Neuronal stem cell (in vitro differentiated cells): ENCODE results near the gene MAPK11.

Experiments used
- DNase-seq: peaks from one replicate; pipeline ENCODE4 v3.0.0-alpha.2; 2013; ENCODE audit warnings: low spot score
- H2AFZ ChIP-seq: one replicate; pipeline ENCODE4 v1.6.1; 2013; ENCODE audit warnings: mild to moderate bottlenecking, low read length, inconsistent platforms
- H2AK5ac ChIP-seq: 2 replicates; pipeline ENCODE4 v1.6.1; 2013; ENCODE audit warnings: low read depth, mild to moderate bottlenecking, inconsistent platforms, low read length, moderate library complexity, mixed read lengths
- H2BK120ac ChIP-seq: 2 replicates; pipeline ENCODE4 v1.6.1; 2013; ENCODE audit warnings: low read depth, mild to moderate bottlenecking, inconsistent platforms, low read length, moderate library complexity, mixed read lengths
- H2BK12ac ChIP-seq: one replicate; pipeline ENCODE4 v1.6.1; 2013; ENCODE audit warnings: low read length, inconsistent platforms
- H2BK15ac ChIP-seq: 2 replicates; pipeline ENCODE4 v1.6.1; 2013; ENCODE audit warnings: mild to moderate bottlenecking, low read length, inconsistent platforms, mixed read lengths
- H2BK5ac ChIP-seq: one replicate; pipeline ENCODE4 v1.6.1; 2013; ENCODE audit warnings: inconsistent platforms, mild to moderate bottlenecking, low read length, moderate library complexity
- H3K14ac ChIP-seq: one replicate; pipeline ENCODE4 v1.6.1; 2013; ENCODE audit warnings: low read length, inconsistent platforms
- H3K18ac ChIP-seq: 2 replicates; pipeline ENCODE4 v1.6.1; 2013; ENCODE audit warnings: low read length, inconsistent platforms
- H3K23ac ChIP-seq: 2 replicates; pipeline ENCODE4 v1.6.1; 2013; ENCODE audit warnings: low read depth, mild to moderate bottlenecking, mixed read lengths, low read length, inconsistent platforms; ENCODE audit not compliant: poor library complexity
- H3K27ac ChIP-seq: replicated peaks from 3 replicates; pipeline ENCODE4 v1.5.1; 2013; ENCODE audit warnings: low read length, inconsistent platforms
- H3K27me3 ChIP-seq, 3 experiments: 2 replicates each; pipeline ENCODE4 v1.6.1; 2013; ENCODE audit warnings: low read length in 3 of 3, mild to moderate bottlenecking in 2 of 3, inconsistent platforms in 1 of 3, low read depth in 1 of 3, mixed read lengths in 1 of 3, moderate library complexity in 1 of 3; ENCODE audit not compliant: control insufficient read depth in 3 of 3, insufficient read depth in 3 of 3
- H3K36me3 ChIP-seq, 2 donors: replicated peaks in 1 of 2; 2 replicates each; pipeline ENCODE4 v1.6.1; 2013; ENCODE audit warnings: low read length in 2 of 2; ENCODE audit not compliant: control insufficient read depth in 2 of 2, insufficient read depth in 2 of 2
- H3K4ac ChIP-seq: 2 replicates; pipeline ENCODE4 v1.6.1; 2013; ENCODE audit warnings: inconsistent platforms, mild to moderate bottlenecking, low read length, moderate library complexity
- H3K4me1 ChIP-seq, 2 donors: 1 replicate in 1 of 2; 2 replicates in 1 of 2; pipeline ENCODE4 v1.6.1; 2013; ENCODE audit warnings: low read length in 2 of 2, low read depth in 1 of 2; ENCODE audit not compliant: control insufficient read depth in 2 of 2, insufficient read depth in 1 of 2
- H3K4me2 ChIP-seq: one replicate; pipeline ENCODE4 v1.6.1; 2013; ENCODE audit warnings: mild to moderate bottlenecking, low read length, inconsistent platforms; ENCODE audit not compliant: insufficient read depth, poor library complexity, severe bottlenecking
- H3K4me3 ChIP-seq, 2 donors: 2 replicates each; pipeline ENCODE4 v1.5.1; 2013; ENCODE audit warnings: low read length in 2 of 2, mild to moderate bottlenecking in 2 of 2, inconsistent platforms in 1 of 2, moderate library complexity in 1 of 2
- H3K79me1 ChIP-seq: one replicate; pipeline ENCODE4 v1.6.1; 2013; ENCODE audit warnings: low read depth, mild to moderate bottlenecking, inconsistent platforms, low read length, moderate library complexity
- H3K9ac ChIP-seq: one replicate; pipeline ENCODE4 v1.6.1; 2013; ENCODE audit warnings: mild to moderate bottlenecking, low read depth, low read length, inconsistent platforms; ENCODE audit not compliant: poor library complexity
- H3K9me3 ChIP-seq, 2 donors: replicated peaks in 1 of 2; 2 replicates each; pipeline versions ENCODE3 to v1.6.1; 2013; ENCODE audit warnings: low read length in 2 of 2, mild to moderate bottlenecking in 2 of 2, inconsistent platforms in 1 of 2, low read depth in 1 of 2, mixed read lengths in 1 of 2, moderate library complexity in 1 of 2; ENCODE audit not compliant: control insufficient read depth in 2 of 2, insufficient read depth in 1 of 2
- H4K8ac ChIP-seq: one replicate; pipeline ENCODE4 v1.6.1; 2013; ENCODE audit warnings: low read depth, mild to moderate bottlenecking, inconsistent platforms, low read length, moderate library complexity
- H4K91ac ChIP-seq: one replicate; pipeline ENCODE4 v1.6.1; 2013; ENCODE audit warnings: low read length, low read depth, mild to moderate bottlenecking, inconsistent platforms; ENCODE audit not compliant: poor library complexity
- WGBS, 2 donors: extraction: QIAGEN DNeasy Blood & Tissue Kit; methylation state at CpG; one replicate each; pipeline ENCODE4 v1.1.7; 2013; ENCODE audit warnings: missing lambda C conversion rate in 2 of 2, mixed read lengths in 1 of 2; ENCODE audit not compliant: insufficient read length in 2 of 2, insufficient replicate concordance in 1 of 2; ENCODE audit errors: extremely low coverage in 2 of 2; 5-methylcytosine and 5-hydroxymethylcytosine counted together

The MAPK11 gene

DNA sequence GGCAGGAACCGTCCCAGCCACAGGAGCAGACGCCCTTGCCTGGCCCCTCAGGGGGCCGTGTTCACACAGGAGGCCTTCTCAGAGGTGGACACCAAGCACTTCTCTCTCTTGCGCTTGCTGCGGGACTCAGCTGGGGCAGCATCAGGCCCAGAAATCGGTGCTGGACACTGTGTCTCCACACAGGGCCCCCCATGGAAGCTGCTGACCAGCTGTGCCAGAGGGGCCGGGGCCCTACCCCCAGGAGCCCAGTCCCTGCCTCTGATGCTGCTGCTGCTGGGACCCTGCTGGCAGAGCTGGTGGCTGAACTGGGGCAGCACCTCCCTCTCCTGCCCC, 33.3 kb upstream of the MAPK11 start:
- WGBS, 2 donors = no CpG with 5 or more reads among the region's 7 CpGs
- Histone ChIP-seq H4K91ac (no peak overlapping the region), H2AK5ac (peak overlapping the region; percentile 96), H3K36me3 (peaks cover 2 to 55% of the 10 kb centered on the region in 2 donors), H2BK5ac (no peak overlapping the region), H3K18ac (peak overlapping the region; percentile 60), H2BK15ac (no peak overlapping the region), H3K4me3 (no peak overlapping the region), H3K79me1 (peaks cover 61% of the 10 kb centered on the region), H3K14ac (no peak overlapping the region), H3K23ac (peak overlapping the region; percentile 68), H3K4ac (no peak overlapping the region), H2BK120ac (no peak overlapping the region), H2AFZ (no peak overlapping the region), H3K4me1 (peaks cover 31 to 37% of the 10 kb centered on the region in 2 donors), H3K9ac (peak overlapping the region; percentile 50), H3K9me3 (no peaks in the 10 kb centered on the region), H3K27ac (no peak overlapping the region), H4K8ac (no peak overlapping the region), H2BK12ac (no peak overlapping the region), H3K27me3 (peaks cover 0 to 6% (median 0%) of the 10 kb centered on the region in 3 experiments), H3K4me2 (no peak overlapping the region)
- no peak for DNase-seq

DNA sequence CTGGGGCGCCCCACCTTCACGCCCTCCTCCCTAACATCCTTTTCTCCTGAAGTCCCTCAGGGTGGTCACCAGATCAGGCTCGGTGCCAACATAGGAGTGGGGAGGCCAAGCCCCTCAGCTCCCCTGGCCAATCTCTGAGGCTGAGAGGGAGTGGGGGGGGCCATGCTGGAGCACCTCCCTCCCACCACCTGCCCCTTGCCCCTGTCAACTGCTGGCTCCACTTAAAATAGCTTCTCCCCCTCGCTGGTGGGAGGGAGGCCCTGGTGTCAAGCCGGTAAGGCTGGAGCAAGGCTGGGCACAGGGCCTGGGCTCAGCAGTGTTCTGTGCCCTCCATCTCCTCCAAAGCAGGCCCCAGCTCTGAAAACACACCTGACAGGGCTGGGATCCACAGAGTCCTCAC, 32.4 kb upstream of the MAPK11 start:
- Histone ChIP-seq H3K4ac (no peak overlapping the region), H3K4me3 (no peak overlapping the region)

DNA sequence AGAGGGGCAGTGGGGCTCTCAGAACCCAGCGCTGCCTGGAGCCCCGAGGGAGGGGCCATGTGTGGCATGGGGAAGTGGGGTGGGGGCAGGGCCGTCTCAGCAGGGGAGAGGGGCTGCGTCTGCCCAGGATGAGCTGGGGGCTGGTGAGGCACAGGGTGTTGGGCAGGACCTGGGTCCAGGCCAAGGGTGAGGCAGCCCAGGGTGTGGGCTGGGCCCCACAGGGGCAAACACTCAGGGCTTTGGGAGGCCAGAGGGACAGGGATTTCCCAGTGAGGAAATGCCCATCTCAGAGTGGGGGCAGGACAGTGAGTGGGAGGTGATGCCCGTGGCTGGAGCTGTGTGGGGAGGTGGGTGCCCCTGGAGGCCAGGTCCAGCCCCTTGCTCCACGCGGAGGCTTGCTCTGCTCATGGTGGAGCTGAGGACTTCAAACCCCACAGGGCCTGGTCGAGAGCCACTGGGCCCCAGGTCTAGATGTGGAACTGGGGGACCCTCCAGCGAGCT, 31.9 kb upstream of the MAPK11 start:
- H2BK5ac ChIP-seq = no peak overlapping the region
- H3K18ac ChIP-seq = no peak overlapping the region
- H3K14ac ChIP-seq = peak overlapping the region; percentile 9
- no peak overlapping the region for H2BK15ac ChIP-seq
- H2AK5ac ChIP-seq = peak overlapping the region; percentile 32
- H4K8ac ChIP-seq = no peak overlapping the region
- no peak overlapping the region for H3K9ac ChIP-seq
- no peaks in the 10 kb centered on the region for H3K9me3 ChIP-seq
- no peak for DNase-seq
- no peak overlapping the region for H3K4me2 ChIP-seq
- H3K4ac ChIP-seq = no peak overlapping the region
- H2BK12ac ChIP-seq = no peak overlapping the region
- peak overlapping the region; percentile 55 for H3K23ac ChIP-seq
- H4K91ac ChIP-seq = no peak overlapping the region
- no peak overlapping the region for H2AFZ ChIP-seq
- peaks cover 60% of the 10 kb centered on the region for H3K79me1 ChIP-seq
- H2BK120ac ChIP-seq = peak overlapping the region; percentile 91
- H3K4me3 ChIP-seq = peak overlapping the region in 1 of 2 donors; percentile 56
- no peak overlapping the region for H3K27ac ChIP-seq
- WGBS, 2 donors = no CpG with 5 or more reads among the region's 9 CpGs
- peaks cover 24 to 30% of the 10 kb centered on the region in 2 donors for H3K4me1 ChIP-seq
- peaks cover 2 to 62% of the 10 kb centered on the region in 2 donors for H3K36me3 ChIP-seq
- peaks cover 0 to 6% (median 0%) of the 10 kb centered on the region in 3 experiments for H3K27me3 ChIP-seq

More for the DNA sequence above, 32.4 kb upstream of the MAPK11 start:
- WGBS, 2 donors = no CpG with 5 or more reads among the region's 5 CpGs
- H2AFZ ChIP-seq = no peak overlapping the region
- peak overlapping the region; percentile 38 for H3K14ac ChIP-seq
- H3K27ac ChIP-seq = no peak overlapping the region
- H2BK5ac ChIP-seq = no peak overlapping the region
- H2BK120ac ChIP-seq = no peak overlapping the region
- no peak overlapping the region for H3K4me2 ChIP-seq
- no peak overlapping the region for H4K8ac ChIP-seq
- peaks cover 24 to 30% of the 10 kb centered on the region in 2 donors for H3K4me1 ChIP-seq
- no peak overlapping the region for H3K18ac ChIP-seq
- H4K91ac ChIP-seq = no peak overlapping the region
- peak overlapping the region; percentile 55 for H3K23ac ChIP-seq
- peaks cover 59% of the 10 kb centered on the region for H3K79me1 ChIP-seq
- no peak overlapping the region for H2BK15ac ChIP-seq
- H3K27me3 ChIP-seq = peaks cover 0 to 6% (median 0%) of the 10 kb centered on the region in 3 experiments
- H3K9ac ChIP-seq = peak overlapping the region; percentile 60
- no peaks in the 10 kb centered on the region for H3K9me3 ChIP-seq
- peaks cover 2 to 57% of the 10 kb centered on the region in 2 donors for H3K36me3 ChIP-seq
- H2BK12ac ChIP-seq = no peak overlapping the region
- no peak for DNase-seq
- no peak overlapping the region for H2AK5ac ChIP-seq

DNA sequence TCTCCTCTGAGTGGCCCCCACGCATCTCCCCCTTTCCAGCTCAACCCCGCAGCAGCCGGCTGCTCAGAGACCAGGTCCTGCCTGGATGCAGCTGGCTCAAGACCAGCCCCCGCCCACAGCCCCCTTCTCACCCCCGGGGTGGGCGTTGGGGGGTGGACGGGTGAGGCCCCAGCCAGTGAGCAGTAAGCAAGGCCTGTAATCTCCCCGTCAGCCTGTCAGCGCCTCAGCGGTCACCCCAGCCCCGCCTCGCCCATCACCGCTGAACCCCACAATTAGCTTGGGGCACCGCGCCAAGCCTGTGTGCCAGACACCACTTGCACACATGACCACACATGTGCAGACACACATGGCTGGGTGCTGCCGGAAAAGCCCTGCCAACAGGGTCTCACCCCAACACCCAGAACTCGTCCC, 31.4 kb upstream of the MAPK11 start:
- Histone ChIP-seq H3K9ac (no peak overlapping the region), H4K8ac (no peak overlapping the region), H3K14ac (peak overlapping the region; percentile 94), H2AK5ac (peak overlapping the region; percentile 79), H3K4me1 (peaks cover 24 to 32% of the 10 kb centered on the region in 2 donors), H3K4me3 (no peak overlapping the region), H4K91ac (no peak overlapping the region), H2BK120ac (peak overlapping the region; percentile 91), H3K18ac (peak overlapping the region; percentile 27), H2BK15ac (no peak overlapping the region), H3K79me1 (peaks cover 64% of the 10 kb centered on the region), H2BK5ac (no peak overlapping the region), H3K4me2 (no peak overlapping the region), H3K9me3 (no peaks in the 10 kb centered on the region), H3K27ac (no peak overlapping the region), H2AFZ (no peak overlapping the region), H3K4ac (no peak overlapping the region), H3K23ac (no peak overlapping the region), H3K27me3 (peaks cover 0 to 6% (median 0%) of the 10 kb centered on the region in 3 experiments), H2BK12ac (no peak overlapping the region), H3K36me3 (peaks cover 2 to 64% of the 10 kb centered on the region in 2 donors)
- no peak for DNase-seq
- no CpG with 5 or more reads among the region's 17 CpGs for WGBS, 2 donors
